Measurements from ENCODE around the gene CNNM2. TPM values are rescaled to one million over a fixed set of nuclear protein-coding genes. Genes with fewer than 3 reads are reported as not detected.

CNNM2 gene
- total RNA-seq, 1 experiment from 2014 or later: 16.1 TPM

GRCh38 chr10:103120546-103120945, 202.5 kb downstream of the CNNM2 start:
- BruUV-seq (replicated peaks): no TSS peak
- ChIA-PET POLR2A (no interaction called here), CTCF (no interaction called here)
- H3K36me3 Mint-ChIP-seq (ENCODE audit: insufficient read depth, unreplicated experiment): peaks cover 6% of the 10 kb centered on the region
- peaks cover under 1% of the 10 kb centered on the region for H3K4me1 Mint-ChIP-seq (ENCODE audit: low read depth, unreplicated experiment)
- H3K9me3 Mint-ChIP-seq (ENCODE audit: unreplicated experiment): no peaks in the 10 kb centered on the region
- DNase-seq: no peak
- H3K27ac Mint-ChIP-seq (ENCODE audit: unreplicated experiment): no peak overlapping the region
- intact Hi-C loops (cut with micrococcal nuclease; ENCODE audit: unreplicated experiment): no loop called here
- no peak for TF ChIP-seq CTCF (IDR thresholded peaks at IDR 0.05; ENCODE audit: insufficient read depth in 1 of 2, low read depth in 1 of 2, low read length in 1 of 2, severe bottlenecking in 1 of 2, unreplicated experiment in 1 of 2)
- Histone ChIP-seq H3K9me3 (no peaks in the 10 kb centered on the region), H3K27me3 (replicated peaks; ENCODE audit: control insufficient read depth, insufficient read depth, low read length) (no peaks in the 10 kb centered on the region), H3K36me3 (ENCODE audit: control insufficient read depth, insufficient read depth, low read length) (no peaks in the 10 kb centered on the region), H3K4me1 (peaks cover 48% of the 10 kb centered on the region), H3K4me3 (ENCODE audit: low read depth, low read length) (no peak overlapping the region)
- no peak overlapping the region for H3K4me3 Mint-ChIP-seq (ENCODE audit: unreplicated experiment)
- H3K27me3 Mint-ChIP-seq (ENCODE audit: insufficient read depth, unreplicated experiment): no peaks in the 10 kb centered on the region

- no peak overlapping the region for H3K27ac Mint-ChIP-seq (ENCODE audit: unreplicated experiment)
- no peaks in the 10 kb centered on the region for H3K9me3 ChIP-seq
- no peaks in the 10 kb centered on the region for H3K36me3 ChIP-seq (ENCODE audit: control insufficient read depth, insufficient read depth, low read length)
- intact Hi-C loops (cut with micrococcal nuclease; ENCODE audit: unreplicated experiment): no loop called here
- no peak for TF ChIP-seq CTCF (IDR thresholded peaks at IDR 0.05; ENCODE audit: insufficient read depth in 1 of 2, low read depth in 1 of 2, low read length in 1 of 2, severe bottlenecking in 1 of 2, unreplicated experiment in 1 of 2)
- no peak for DNase-seq
- ChIA-PET CTCF (no interaction called here), POLR2A (no interaction called here)
- H3K36me3 Mint-ChIP-seq (ENCODE audit: insufficient read depth, unreplicated experiment): peaks cover 11% of the 10 kb centered on the region
- H3K27me3 ChIP-seq (replicated peaks; ENCODE audit: control insufficient read depth, insufficient read depth, low read length): no peaks in the 10 kb centered on the region
- peaks cover 49% of the 10 kb centered on the region for H3K4me1 ChIP-seq
- peaks cover 6% of the 10 kb centered on the region for H3K4me1 Mint-ChIP-seq (ENCODE audit: low read depth, unreplicated experiment)
- no peak overlapping the region for H3K4me3 Mint-ChIP-seq (ENCODE audit: unreplicated experiment)
- no peaks in the 10 kb centered on the region for H3K27me3 Mint-ChIP-seq (ENCODE audit: insufficient read depth, unreplicated experiment)
- no peak overlapping the region for H3K4me3 ChIP-seq (ENCODE audit: low read depth, low read length)
- BruUV-seq (replicated peaks): no TSS peak
- no peaks in the 10 kb centered on the region for H3K9me3 Mint-ChIP-seq (ENCODE audit: unreplicated experiment)
Measured at GRCh38 chr10:103120977-103121735, 203.1 kb downstream of the CNNM2 start.

- CTCF ChIA-PET: no interaction called here
- no peak overlapping the region for H3K4me3 Mint-ChIP-seq (ENCODE audit: unreplicated experiment)
- no peak overlapping the region for H3K27ac Mint-ChIP-seq (ENCODE audit: unreplicated experiment)
- POLR2A ChIA-PET: interaction anchor here (0.6 kb wide), 1 partner anchor 181 kb away, joined by 3 read pairs; no protein-coding TSS in a partner anchor
- Histone ChIP-seq H3K36me3 (ENCODE audit: control insufficient read depth, insufficient read depth, low read length) (no peaks in the 10 kb centered on the region), H3K4me3 (ENCODE audit: low read depth, low read length) (no peak overlapping the region), H3K9me3 (no peaks in the 10 kb centered on the region), H3K27me3 (replicated peaks; ENCODE audit: control insufficient read depth, insufficient read depth, low read length) (no peaks in the 10 kb centered on the region), H3K4me1 (peaks cover 49% of the 10 kb centered on the region)
- no peaks in the 10 kb centered on the region for H3K9me3 Mint-ChIP-seq (ENCODE audit: unreplicated experiment)
- no TSS peak for BruUV-seq (replicated peaks)
- DNase-seq: no peak
- H3K4me1 Mint-ChIP-seq (ENCODE audit: low read depth, unreplicated experiment): peaks cover 8% of the 10 kb centered on the region
- TF ChIP-seq CTCF (IDR thresholded peaks at IDR 0.05; ENCODE audit: insufficient read depth in 1 of 2, low read depth in 1 of 2, low read length in 1 of 2, severe bottlenecking in 1 of 2, unreplicated experiment in 1 of 2): no peak
- H3K27me3 Mint-ChIP-seq (ENCODE audit: insufficient read depth, unreplicated experiment): no peaks in the 10 kb centered on the region
- intact Hi-C loops (cut with micrococcal nuclease; ENCODE audit: unreplicated experiment): no loop called here
- peaks cover 22% of the 10 kb centered on the region for H3K36me3 Mint-ChIP-seq (ENCODE audit: insufficient read depth, unreplicated experiment)
Measured at GRCh38 chr10:103123282-103124024, 205.4 kb downstream of the CNNM2 start.
